Measurements from ENCODE around the gene RNF144A.

Gene RNF144A

DNA sequence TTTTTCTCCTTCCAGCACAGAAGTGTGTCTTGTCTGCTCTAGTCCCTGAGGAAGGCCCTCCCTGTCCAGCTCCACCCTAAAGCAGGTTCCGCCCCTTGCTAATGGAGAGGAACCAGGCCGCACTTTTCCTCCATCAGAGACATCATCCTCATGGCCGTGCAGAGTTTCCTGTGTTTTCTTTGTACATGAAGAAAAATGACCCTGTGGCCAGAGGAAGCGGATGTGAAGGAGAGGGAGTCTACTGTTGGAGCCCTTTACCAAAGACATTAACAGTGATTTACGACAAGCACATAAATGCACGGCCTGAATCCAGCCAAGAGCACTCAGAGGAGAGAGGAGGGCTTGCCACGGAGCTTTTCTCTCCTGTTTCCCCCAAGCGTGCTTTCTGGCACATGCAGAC, 109.5 kb downstream of the RNF144A start:
- TF ChIP-seq FOXP2 (optimal IDR thresholded peaks at IDR 0.05; ENCODE audit: borderline replicate concordance, extremely low read depth, extremely low read length, insufficient read depth) (peak; percentile 28), TAF1 (IDR thresholded peaks at IDR 0.05; ENCODE audit: borderline replicate concordance, insufficient read depth, low read length) (no peak), REST (IDR thresholded peaks at IDR 0.05; ENCODE audit: insufficient read depth in 1 of 2, low read depth in 2 of 2, low read length in 2 of 2) (no peak), POLR2AphosphoS5 (IDR thresholded peaks at IDR 0.05; ENCODE audit: low read depth, low read length) (no peak)

- TF ChIP-seq POLR2AphosphoS5 (IDR thresholded peaks at IDR 0.05; ENCODE audit: low read depth, low read length) (no peak), REST (IDR thresholded peaks at IDR 0.05; ENCODE audit: insufficient read depth in 1 of 2, low read depth in 2 of 2, low read length in 2 of 2) (no peak), FOXP2 (optimal IDR thresholded peaks at IDR 0.05; ENCODE audit: borderline replicate concordance, extremely low read depth, extremely low read length, insufficient read depth) (no peak), TAF1 (IDR thresholded peaks at IDR 0.05; ENCODE audit: borderline replicate concordance, insufficient read depth, low read length) (no peak), SIN3A (IDR thresholded peaks at IDR 0.05; ENCODE audit: borderline replicate concordance, insufficient read depth, low read length) (no peak)
Measured at GRCh38 chr2:7027411-7027810, 110.2 kb downstream of the RNF144A start.

DNA sequence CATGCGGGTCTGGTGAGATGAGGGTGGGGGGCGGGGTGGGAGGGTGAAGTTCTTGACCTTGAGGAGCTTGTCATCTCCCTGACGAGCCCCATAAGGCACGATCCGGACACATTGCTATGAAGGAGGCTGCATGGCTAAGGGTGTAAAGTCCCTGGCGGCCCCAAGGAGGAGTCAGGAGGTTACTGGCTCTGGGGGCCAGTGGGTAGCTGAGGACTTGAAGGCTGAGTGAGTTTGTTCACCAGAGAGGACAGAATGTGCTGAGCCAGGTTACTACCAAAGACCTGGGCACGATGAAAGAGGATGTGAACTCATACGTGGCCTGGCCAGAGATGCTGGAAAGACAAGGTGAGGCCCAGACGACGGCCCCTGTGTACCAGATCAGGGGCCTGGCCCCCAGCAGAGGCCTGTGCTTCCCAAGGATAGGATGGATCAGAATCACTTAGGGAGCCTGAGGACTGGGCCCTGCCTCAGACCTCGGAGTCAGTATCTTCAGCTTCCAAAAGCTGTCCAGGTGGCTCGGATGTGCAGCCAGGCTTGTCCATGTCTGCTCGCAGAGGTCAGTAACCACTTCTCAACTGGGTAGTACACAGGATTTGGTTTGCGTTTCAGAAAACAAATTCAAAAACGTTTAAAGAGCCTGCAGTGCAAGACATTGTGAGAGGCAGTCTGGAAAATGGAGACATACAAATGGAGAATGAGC, 110.9 kb downstream of the RNF144A start:
- TF ChIP-seq SIN3A (IDR thresholded peaks at IDR 0.05; ENCODE audit: borderline replicate concordance, insufficient read depth, low read length), result no peak
- no peak for TF ChIP-seq TAF1 (IDR thresholded peaks at IDR 0.05; ENCODE audit: borderline replicate concordance, insufficient read depth, low read length)
- TF ChIP-seq POLR2AphosphoS5 (IDR thresholded peaks at IDR 0.05; ENCODE audit: low read depth, low read length), result no peak
- TF ChIP-seq FOXP2 (optimal IDR thresholded peaks at IDR 0.05; ENCODE audit: borderline replicate concordance, extremely low read depth, extremely low read length, insufficient read depth), result no peak
- no peak for TF ChIP-seq REST (IDR thresholded peaks at IDR 0.05; ENCODE audit: insufficient read depth in 1 of 2, low read depth in 2 of 2, low read length in 2 of 2)

GRCh38 chr2:7028846-7029245, 111.6 kb downstream of the RNF144A start:
- TF ChIP-seq TAF1 (IDR thresholded peaks at IDR 0.05; ENCODE audit: borderline replicate concordance, insufficient read depth, low read length) (no peak), POLR2AphosphoS5 (IDR thresholded peaks at IDR 0.05; ENCODE audit: low read depth, low read length) (no peak), REST (IDR thresholded peaks at IDR 0.05; ENCODE audit: insufficient read depth in 1 of 2, low read depth in 2 of 2, low read length in 2 of 2) (no peak), FOXP2 (optimal IDR thresholded peaks at IDR 0.05; ENCODE audit: borderline replicate concordance, extremely low read depth, extremely low read length, insufficient read depth) (peak; percentile 19)
